Measurements from ENCODE around the gene ATP2C2. TPM values are rescaled to one million over a fixed set of nuclear protein-coding genes. Genes with fewer than 3 reads are reported as not detected.

Gene ATP2C2
- total RNA-seq, 1 experiment from 2014 or later: 20.3 TPM

GRCh38 chr16:84361546-84361945 is 6.8 kb upstream of the ATP2C2 start:
- H3K36me3 ChIP-seq (ENCODE audit: control insufficient read depth in 1 of 2, insufficient read depth in 2 of 2, low read length in 2 of 2): no peaks in the 10 kb centered on the region
- H3K9ac ChIP-seq (ENCODE audit: low read length): no peak overlapping the region
- H3K4me3 ChIP-seq (replicated peaks in 1 of 2; ENCODE audit: low read depth in 1 of 2, low read length in 2 of 2): no peak overlapping the region
- no peaks in the 10 kb centered on the region for H3K79me2 ChIP-seq (ENCODE audit: insufficient read depth, low read length)
- BruUV-seq (replicated peaks): no TSS peak
- POLR2A ChIA-PET: no interaction called here
- no peak for TF ChIP-seq SIN3A (IDR thresholded peaks at IDR 0.05; ENCODE audit: low read depth)
- TF ChIP-seq SP1 (IDR thresholded peaks at IDR 0.05; ENCODE audit: low read depth): no peak
- TF ChIP-seq ZBTB33 (IDR thresholded peaks at IDR 0.05; ENCODE audit: extremely low read depth, insufficient replicate concordance, low read length): no peak
- H3K4me1 ChIP-seq (ENCODE audit: control insufficient read depth in 1 of 2, insufficient read depth in 2 of 2, low read length in 2 of 2): peaks cover 3 to 10% of the 10 kb centered on the region in 2 experiments; a peak in 3 of 4 replicates
- ATAC-seq (no peak), DNase-seq (ENCODE audit: low read depth, low spot score) (no peak)
- H4K20me1 ChIP-seq (ENCODE audit: insufficient read depth): no peaks in the 10 kb centered on the region
- RAD21 ChIA-PET (ENCODE audit: low non-redundant PET in 1 of 2, low total read pairs in 2 of 2, uncharacterized antibody in 2 of 2, unreplicated experiment in 2 of 2): no interaction called here
- H3K4me2 ChIP-seq (ENCODE audit: low read length): no peak overlapping the region
- no peaks in the 10 kb centered on the region for H3K9me2 ChIP-seq (ENCODE audit: insufficient read depth)
- H2AFZ ChIP-seq (ENCODE audit: low read depth, low read length, poor library complexity, severe bottlenecking): no peak overlapping the region
- CTCF ChIA-PET: no interaction called here
- no peaks in the 10 kb centered on the region for H3K9me3 ChIP-seq (ENCODE audit: control insufficient read depth in 1 of 2, insufficient read depth in 1 of 2, low read depth in 1 of 2, low read length in 2 of 2)
- no peak overlapping the region for H3K27ac ChIP-seq (ENCODE audit: low read depth, low read length)
- intact Hi-C loops (cut with micrococcal nuclease): no loop called here
- H3K27me3 ChIP-seq (ENCODE audit: insufficient read depth, low read length): no peaks in the 10 kb centered on the region

DNA sequence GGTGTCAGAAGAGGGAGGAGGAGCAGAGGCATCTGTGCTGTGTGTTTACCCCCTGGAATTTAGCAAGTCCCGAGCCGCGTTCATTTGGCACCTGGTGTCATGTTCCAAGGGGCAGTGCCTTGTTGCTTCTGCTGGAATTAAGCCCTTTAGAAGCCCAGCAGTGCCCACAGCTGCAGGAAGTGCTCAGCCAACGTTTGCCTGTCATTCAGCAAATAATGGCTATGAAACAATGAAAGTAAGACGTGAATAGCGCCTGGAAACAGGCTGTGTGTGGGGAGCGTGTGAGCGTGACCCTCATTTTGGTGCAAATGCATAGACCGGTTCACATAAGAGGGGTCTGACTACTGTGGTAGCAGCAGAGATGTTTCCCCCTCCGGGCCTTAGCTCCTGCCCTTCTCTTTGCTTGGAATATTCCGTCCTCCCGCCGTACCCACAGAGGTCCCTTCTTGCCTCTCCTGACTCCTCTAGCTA is 5.8 kb upstream of the ATP2C2 start:
- ChIA-PET RAD21 (ENCODE audit: low non-redundant PET in 1 of 2, low total read pairs in 2 of 2, uncharacterized antibody in 2 of 2, unreplicated experiment in 2 of 2) (no interaction called here), CTCF (no interaction called here)

More for the DNA sequence above, 5.8 kb upstream of the ATP2C2 start:
- H3K4me2 ChIP-seq (ENCODE audit: low read length): no peak overlapping the region
- no peak overlapping the region for H3K9ac ChIP-seq (ENCODE audit: low read length)
- H3K9me2 ChIP-seq (ENCODE audit: insufficient read depth): no peaks in the 10 kb centered on the region
- H3K36me3 ChIP-seq (ENCODE audit: control insufficient read depth in 1 of 2, insufficient read depth in 2 of 2, low read length in 2 of 2): no peaks in the 10 kb centered on the region
- no peak overlapping the region for H3K27ac ChIP-seq (ENCODE audit: low read depth, low read length)
- H3K9me3 ChIP-seq (ENCODE audit: control insufficient read depth in 1 of 2, insufficient read depth in 1 of 2, low read depth in 1 of 2, low read length in 2 of 2): no peaks in the 10 kb centered on the region
- no peaks in the 10 kb centered on the region for H4K20me1 ChIP-seq (ENCODE audit: insufficient read depth)
- TF ChIP-seq SIN3A (IDR thresholded peaks at IDR 0.05; ENCODE audit: low read depth): no peak
- TF ChIP-seq TCF7L2 (IDR thresholded peaks at IDR 0.05; ENCODE audit: borderline replicate concordance, extremely low read depth, insufficient read depth, insufficient read length): no peak
- no peak for TF ChIP-seq YY1 (IDR thresholded peaks at IDR 0.05; ENCODE audit: extremely low read depth, insufficient replicate concordance, low read depth, low read length)
- TF ChIP-seq POLR2A (IDR thresholded peaks at IDR 0.05; ENCODE audit: borderline replicate concordance, extremely low read depth, insufficient read depth, insufficient read length): no peak
- no peak for TF ChIP-seq EZH2 (IDR thresholded peaks at IDR 0.05)
- no peak for TF ChIP-seq ELF1 (IDR thresholded peaks at IDR 0.05; ENCODE audit: borderline replicate concordance, low read depth)
- no peak for TF ChIP-seq EZH2phosphoT487 (IDR thresholded peaks at IDR 0.05; ENCODE audit: borderline replicate concordance)
- TF ChIP-seq ZFX (IDR thresholded peaks at IDR 0.05): no peak
- no peak for TF ChIP-seq CBX3 (IDR thresholded peaks at IDR 0.05; ENCODE audit: low read depth)
- TF ChIP-seq ZBTB33 (IDR thresholded peaks at IDR 0.05; ENCODE audit: extremely low read depth, insufficient replicate concordance, low read length): no peak
- DNase-seq (ENCODE audit: low read depth, low spot score) (no peak), ATAC-seq (no peak)
- no peak overlapping the region for H2AFZ ChIP-seq (ENCODE audit: low read depth, low read length, poor library complexity, severe bottlenecking)
- H3K79me2 ChIP-seq (ENCODE audit: insufficient read depth, low read length): no peaks in the 10 kb centered on the region
- intact Hi-C loops (cut with micrococcal nuclease): no loop called here
- peaks cover 3 to 12% of the 10 kb centered on the region in 2 experiments; a peak in 3 of 4 replicates for H3K4me1 ChIP-seq (ENCODE audit: control insufficient read depth in 1 of 2, insufficient read depth in 2 of 2, low read length in 2 of 2)
- no peak overlapping the region for H3K4me3 ChIP-seq (replicated peaks in 1 of 2; ENCODE audit: low read depth in 1 of 2, low read length in 2 of 2)
- no peaks in the 10 kb centered on the region for H3K27me3 ChIP-seq (ENCODE audit: insufficient read depth, low read length)
- no TSS peak for BruUV-seq (replicated peaks)
- POLR2A ChIA-PET: no interaction called here

Measured in HCT116 (cell line).